Stomach (tissue), 4 donors: ENCODE results near the gene SYT7.

ENCODE experiments used
- EP300 ChIP-seq: sonication (generic); formaldehyde crosslinking; IDR thresholded peaks from one replicate; pipeline ENCODE4 v1.6.1; 2017; ENCODE audit warnings: antibody characterized with exemption
- POLR2A ChIP-seq, 4 donors: fragments of 450-650 bp; IDR thresholded peaks; one replicate each; pipeline ENCODE4 v1.6.1; 2016; ENCODE audit warnings: antibody characterized with exemption in 4 of 4, control low read depth in 2 of 4, mild to moderate bottlenecking in 1 of 4, moderate library complexity in 1 of 4
- POLR2AphosphoS5 ChIP-seq, 3 donors: sonication (generic); formaldehyde crosslinking; IDR thresholded peaks; one replicate each; pipeline ENCODE4 v1.6.1; 2016; ENCODE audit warnings: antibody characterized with exemption in 3 of 3
- TF ChIP-seq, protein P1 (sequence below), 7 experiments: fragments of 450-650 bp in 4 of 7; fragments of 200-600 bp in 3 of 7; sonication (generic) in 3 of 7; IDR thresholded peaks; one replicate each; pipeline ENCODE4 v1.5.1; 2016 to 2019; ENCODE audit warnings: antibody characterized with exemption in 7 of 7, control low read depth in 2 of 7, mild to moderate bottlenecking in 1 of 7

DNA sequence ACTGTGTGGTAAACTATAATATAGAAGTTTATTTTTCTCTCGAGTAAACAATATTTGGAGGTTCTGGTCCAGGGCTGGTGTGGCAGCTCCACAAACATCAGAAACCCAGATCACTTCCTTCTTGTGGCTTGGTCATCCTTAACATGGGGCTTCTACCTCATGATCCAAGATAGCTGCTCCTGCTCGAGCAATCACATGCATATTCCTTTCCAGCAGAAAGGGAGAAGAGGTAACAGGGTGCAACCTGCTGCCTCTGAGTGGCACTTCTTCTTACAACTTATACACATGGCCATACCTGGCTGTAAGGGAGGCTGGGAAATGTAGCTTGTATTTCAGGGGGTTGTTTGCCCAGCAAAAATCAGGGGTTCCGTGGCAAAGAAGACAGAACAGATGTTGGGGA, 44.6 kb upstream of the SYT7 start:
- TF ChIP-seq, protein P1, sequence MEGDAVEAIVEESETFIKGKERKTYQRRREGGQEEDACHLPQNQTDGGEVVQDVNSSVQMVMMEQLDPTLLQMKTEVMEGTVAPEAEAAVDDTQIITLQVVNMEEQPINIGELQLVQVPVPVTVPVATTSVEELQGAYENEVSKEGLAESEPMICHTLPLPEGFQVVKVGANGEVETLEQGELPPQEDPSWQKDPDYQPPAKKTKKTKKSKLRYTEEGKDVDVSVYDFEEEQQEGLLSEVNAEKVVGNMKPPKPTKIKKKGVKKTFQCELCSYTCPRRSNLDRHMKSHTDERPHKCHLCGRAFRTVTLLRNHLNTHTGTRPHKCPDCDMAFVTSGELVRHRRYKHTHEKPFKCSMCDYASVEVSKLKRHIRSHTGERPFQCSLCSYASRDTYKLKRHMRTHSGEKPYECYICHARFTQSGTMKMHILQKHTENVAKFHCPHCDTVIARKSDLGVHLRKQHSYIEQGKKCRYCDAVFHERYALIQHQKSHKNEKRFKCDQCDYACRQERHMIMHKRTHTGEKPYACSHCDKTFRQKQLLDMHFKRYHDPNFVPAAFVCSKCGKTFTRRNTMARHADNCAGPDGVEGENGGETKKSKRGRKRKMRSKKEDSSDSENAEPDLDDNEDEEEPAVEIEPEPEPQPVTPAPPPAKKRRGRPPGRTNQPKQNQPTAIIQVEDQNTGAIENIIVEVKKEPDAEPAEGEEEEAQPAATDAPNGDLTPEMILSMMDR (IDR thresholded peaks at IDR 0.05): no peak
- no peak for TF ChIP-seq POLR2A (IDR thresholded peaks at IDR 0.05)
- TF ChIP-seq EP300: no peak
- no peak for TF ChIP-seq POLR2AphosphoS5 (IDR thresholded peaks at IDR 0.05)
